ENCODE measurements around the gene YJEFN3. TPM values are rescaled to one million over a fixed set of nuclear protein-coding genes. Genes with fewer than 3 reads are reported as not detected.

The YJEFN3 gene
- total RNA-seq, 1 donor: 0.43 TPM

DNA sequence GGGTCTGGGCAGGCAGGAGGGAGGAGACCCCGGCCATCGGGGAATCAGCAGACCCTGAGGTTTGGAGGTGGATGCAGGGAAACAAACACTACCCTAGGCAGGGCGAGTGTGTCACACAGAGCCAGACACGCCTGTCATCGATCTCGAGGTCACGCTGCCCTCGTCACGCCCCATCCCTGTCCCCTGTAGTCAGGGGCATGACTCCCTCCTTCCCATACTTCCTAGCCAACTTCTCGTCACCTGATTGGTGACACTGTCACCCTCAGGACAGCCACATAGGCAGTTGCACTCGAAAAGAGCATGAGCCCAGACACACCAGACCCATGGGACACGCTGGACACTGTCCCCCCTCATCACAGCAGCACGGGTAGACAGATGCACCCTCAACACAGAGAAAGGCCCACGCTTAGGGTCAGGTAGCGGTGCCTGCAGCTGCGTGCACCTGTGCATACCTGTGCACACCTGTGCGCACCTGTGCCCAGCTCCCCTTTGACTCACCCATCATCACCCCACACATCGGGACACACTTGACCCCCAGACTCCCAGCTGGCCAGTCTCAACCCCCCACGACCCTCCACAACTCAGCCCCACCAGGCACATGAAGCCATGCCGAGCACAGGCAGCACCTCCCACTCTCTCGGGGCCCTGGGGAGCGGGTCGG, 21.2 kb downstream of the YJEFN3 start:
- DNase-seq (ENCODE audit: low read depth): no peak
- no peak overlapping the region for H3K4me3 ChIP-seq (ENCODE audit: low read depth, low read length)
- TF ChIP-seq, protein P1, sequence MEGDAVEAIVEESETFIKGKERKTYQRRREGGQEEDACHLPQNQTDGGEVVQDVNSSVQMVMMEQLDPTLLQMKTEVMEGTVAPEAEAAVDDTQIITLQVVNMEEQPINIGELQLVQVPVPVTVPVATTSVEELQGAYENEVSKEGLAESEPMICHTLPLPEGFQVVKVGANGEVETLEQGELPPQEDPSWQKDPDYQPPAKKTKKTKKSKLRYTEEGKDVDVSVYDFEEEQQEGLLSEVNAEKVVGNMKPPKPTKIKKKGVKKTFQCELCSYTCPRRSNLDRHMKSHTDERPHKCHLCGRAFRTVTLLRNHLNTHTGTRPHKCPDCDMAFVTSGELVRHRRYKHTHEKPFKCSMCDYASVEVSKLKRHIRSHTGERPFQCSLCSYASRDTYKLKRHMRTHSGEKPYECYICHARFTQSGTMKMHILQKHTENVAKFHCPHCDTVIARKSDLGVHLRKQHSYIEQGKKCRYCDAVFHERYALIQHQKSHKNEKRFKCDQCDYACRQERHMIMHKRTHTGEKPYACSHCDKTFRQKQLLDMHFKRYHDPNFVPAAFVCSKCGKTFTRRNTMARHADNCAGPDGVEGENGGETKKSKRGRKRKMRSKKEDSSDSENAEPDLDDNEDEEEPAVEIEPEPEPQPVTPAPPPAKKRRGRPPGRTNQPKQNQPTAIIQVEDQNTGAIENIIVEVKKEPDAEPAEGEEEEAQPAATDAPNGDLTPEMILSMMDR (IDR thresholded peaks at IDR 0.05; ENCODE audit: insufficient read depth, low read depth, low read length): no peak

- TF ChIP-seq, protein P1 (IDR thresholded peaks at IDR 0.05; ENCODE audit: insufficient read depth, low read depth, low read length): no peak
- no peak for DNase-seq (ENCODE audit: low read depth)
- H3K4me3 ChIP-seq (ENCODE audit: low read depth, low read length): no peak overlapping the region
Observed at GRCh38 chr19:19550485-19550929, 21.8 kb downstream of the YJEFN3 start.

DNA sequence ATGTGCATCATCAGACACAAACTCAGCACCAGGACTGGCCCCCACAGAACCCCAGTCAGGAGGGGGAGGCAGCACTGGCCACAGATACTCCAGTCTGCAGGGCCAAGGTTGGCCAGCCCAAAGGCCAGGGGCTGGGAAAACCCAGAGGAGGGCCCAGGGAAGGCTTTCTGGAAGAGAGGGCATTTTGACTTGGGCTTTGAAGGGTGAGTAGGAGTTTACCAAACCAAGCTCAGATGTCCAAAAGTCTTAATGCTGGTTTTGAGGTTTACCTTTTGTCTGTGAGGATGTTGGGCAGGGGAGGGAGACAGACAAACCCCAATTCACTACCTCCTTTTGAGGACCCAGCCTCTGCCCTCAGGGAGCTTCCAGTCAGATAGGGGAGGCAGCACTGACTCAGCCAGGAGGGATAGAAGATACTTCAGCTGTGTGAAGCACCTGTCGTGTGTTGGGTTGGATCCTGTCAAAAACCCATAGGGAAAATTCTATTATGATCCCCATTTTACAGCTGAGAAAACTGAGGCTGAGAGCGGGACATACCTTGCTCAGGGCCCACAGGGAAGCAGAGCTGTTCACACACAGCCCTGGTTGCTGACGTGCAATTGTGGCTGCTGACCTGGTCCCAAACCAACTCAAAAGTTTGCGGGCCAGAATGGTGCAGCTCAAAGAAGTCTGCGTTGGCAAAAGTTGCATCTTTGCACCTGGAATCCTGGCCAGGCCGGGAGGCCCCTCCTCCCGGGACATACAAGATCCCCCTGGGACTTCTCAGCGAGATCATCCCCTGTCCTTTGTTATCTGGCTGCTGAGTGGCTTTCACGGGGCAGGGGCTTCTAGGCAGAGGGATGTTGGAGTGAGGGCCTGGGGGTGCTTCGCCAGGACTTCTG, 22.5 kb downstream of the YJEFN3 start:
- H3K4me3 ChIP-seq (ENCODE audit: low read depth, low read length): no peak overlapping the region
- no peak for DNase-seq (ENCODE audit: low read depth)
- TF ChIP-seq, protein P1 (IDR thresholded peaks at IDR 0.05; ENCODE audit: insufficient read depth, low read depth, low read length): no peak

- H3K4me3 ChIP-seq (ENCODE audit: low read depth, low read length): no peak overlapping the region
- TF ChIP-seq, protein P1 (IDR thresholded peaks at IDR 0.05; ENCODE audit: insufficient read depth, low read depth, low read length): no peak
- DNase-seq (ENCODE audit: low read depth): no peak
Observed at GRCh38 chr19:19551853-19552192, 23.1 kb downstream of the YJEFN3 start.

GRCh38 chr19:19552798-19553197, 24.1 kb downstream of the YJEFN3 start:
- no peak overlapping the region for H3K4me3 ChIP-seq (ENCODE audit: low read depth, low read length)
- DNase-seq (ENCODE audit: low read depth): no peak
- TF ChIP-seq, protein P1 (IDR thresholded peaks at IDR 0.05; ENCODE audit: insufficient read depth, low read depth, low read length): peak; percentile 65

- H3K4me3 ChIP-seq (ENCODE audit: low read depth, low read length): no peak overlapping the region
- TF ChIP-seq, protein P1 (IDR thresholded peaks at IDR 0.05; ENCODE audit: insufficient read depth, low read depth, low read length): no peak
- DNase-seq (ENCODE audit: low read depth): no peak
Observed at GRCh38 chr19:19553670-19554069, 25.0 kb downstream of the YJEFN3 start.
